ENCODE results near the gene ALG10. TPM values are rescaled to one million over a fixed set of nuclear protein-coding genes. Genes with fewer than 3 reads are reported as not detected.
A peak's percentile ranks its signal among the peaks of the same experiment; 100 is the strongest.
"Not testable (repeated sequence)": the region's sequence is repeated elsewhere in the genome, so short reads cannot be mapped to it uniquely, and the experiment has no call there.

ALG10 gene
- total RNA-seq, 2 donors from 2014 or later, result 9.3 to 11.0 TPM

- Mint-ChIP-seq H3K4me3 (no peak overlapping the region), H3K27me3 (no peaks in the 10 kb centered on the region)
Observed at GRCh38 chr12:34046570-34046969, 24.3 kb downstream of the ALG10 start.

GRCh38 chr12:34047855-34048254 lies 25.6 kb downstream of the ALG10 start:
- ATAC-seq; H3K27me3 Mint-ChIP-seq; H3K4me1 Mint-ChIP-seq; H3K27ac Mint-ChIP-seq; H3K4me3 Mint-ChIP-seq; H3K36me3 Mint-ChIP-seq (ENCODE audit: low read depth); H3K9me3 ChIP-seq (ENCODE audit: control insufficient read depth, low read length, poor library complexity, severe bottlenecking); DNase-seq: not testable (repeated sequence)

More at GRCh38 chr12:34046570-34046969, 24.3 kb downstream of the ALG10 start:
- Mint-ChIP-seq H3K27ac (no peak overlapping the region), H3K36me3 (ENCODE audit: low read depth) (no peaks in the 10 kb centered on the region), H3K4me1 (no peaks in the 10 kb centered on the region)
- ATAC-seq, result no peak
- DNase-seq, result no peak
- no peaks in the 10 kb centered on the region for H3K9me3 ChIP-seq (ENCODE audit: control insufficient read depth, low read length, poor library complexity, severe bottlenecking)

DNA sequence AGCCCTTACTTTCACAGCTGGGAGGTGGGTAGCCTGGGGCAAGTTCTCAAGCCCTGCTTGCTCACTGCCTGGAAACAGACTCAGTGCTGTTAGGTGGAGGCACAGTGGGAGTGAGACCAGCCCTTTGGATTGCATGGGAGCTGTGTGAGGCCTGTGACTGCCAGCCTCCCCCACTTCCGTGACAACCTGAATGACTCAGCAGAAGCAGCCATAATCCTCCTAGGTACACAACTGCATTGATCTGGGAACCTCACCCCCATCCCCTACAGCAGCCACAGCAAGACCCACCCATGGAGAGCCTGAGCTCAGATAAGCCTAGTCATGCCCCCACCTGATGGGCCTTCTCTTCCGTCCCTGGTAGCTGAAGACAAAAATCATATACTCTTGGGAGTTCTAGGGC lies 26.4 kb downstream of the ALG10 start:
- no peaks in the 10 kb centered on the region for H3K27me3 Mint-ChIP-seq
- no peaks in the 10 kb centered on the region for H3K4me1 Mint-ChIP-seq
- no peak overlapping the region for H3K27ac Mint-ChIP-seq
- DNase-seq (no peak), ATAC-seq (no peak)
- H3K9me3 ChIP-seq (ENCODE audit: control insufficient read depth, low read length, poor library complexity, severe bottlenecking), result no peaks in the 10 kb centered on the region
- no peaks in the 10 kb centered on the region for H3K36me3 Mint-ChIP-seq (ENCODE audit: low read depth)
- H3K4me3 Mint-ChIP-seq, result no peak overlapping the region

DNA sequence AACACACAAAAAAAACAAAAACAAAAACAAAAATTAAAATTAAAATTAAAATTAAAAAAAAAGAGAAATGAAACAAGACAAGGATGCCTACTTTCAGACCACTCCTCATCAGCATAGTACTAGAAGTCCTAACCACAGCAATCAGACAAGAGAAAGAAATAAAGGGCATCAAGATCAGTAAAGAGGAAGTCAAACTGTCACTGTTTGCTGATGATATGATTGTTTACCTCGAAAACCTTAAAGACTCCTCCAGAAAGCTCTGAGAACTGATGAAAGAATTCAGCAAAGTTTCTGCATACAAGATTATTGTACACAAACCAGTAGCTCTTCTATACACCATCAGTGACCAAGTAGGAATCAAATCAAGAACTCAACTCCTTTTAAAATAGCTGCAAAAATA lies 29.2 kb downstream of the ALG10 start:
- no peaks in the 10 kb centered on the region for H3K9me3 ChIP-seq (ENCODE audit: control insufficient read depth, low read length, poor library complexity, severe bottlenecking)
- no peak for DNase-seq
- Mint-ChIP-seq H3K27ac (no peak overlapping the region), H3K36me3 (ENCODE audit: low read depth) (no peaks in the 10 kb centered on the region), H3K4me1 (peaks cover 6% of the 10 kb centered on the region), H3K27me3 (peaks cover 4% of the 10 kb centered on the region), H3K4me3 (no peak overlapping the region)
- no peak for ATAC-seq

DNA sequence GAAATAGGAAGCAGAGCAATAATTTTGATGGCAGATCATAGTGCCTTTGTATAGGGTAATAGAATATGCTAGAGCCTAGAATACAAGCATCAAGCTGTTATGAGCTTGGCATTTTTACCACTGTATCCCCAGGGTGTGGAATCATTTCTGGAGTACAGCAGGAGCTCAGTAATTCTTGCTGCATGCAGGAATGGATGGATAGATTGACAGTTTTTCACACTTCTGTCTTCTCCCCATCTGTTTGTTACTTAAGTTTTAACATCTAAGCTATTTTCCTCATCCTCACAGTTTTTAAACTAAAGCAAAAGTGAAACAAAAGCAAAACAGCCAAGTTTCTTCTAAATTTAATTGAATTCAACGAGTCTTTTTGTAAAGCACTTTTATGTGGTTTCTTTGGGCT lies 32.6 kb downstream of the ALG10 start:
- ATAC-seq, result no peak
- Mint-ChIP-seq H3K27ac (peak overlapping the region; percentile 30), H3K4me3 (peak overlapping the region; percentile 67), H3K27me3 (peaks cover 15% of the 10 kb centered on the region), H3K36me3 (ENCODE audit: low read depth) (peaks cover 2% of the 10 kb centered on the region), H3K4me1 (peaks cover 6% of the 10 kb centered on the region)
- no peak for DNase-seq
- H3K9me3 ChIP-seq (ENCODE audit: control insufficient read depth, low read length, poor library complexity, severe bottlenecking), result no peaks in the 10 kb centered on the region
